BLaER1 (cell line): ENCODE results near the gene GLRA1.
"Not testable (repeated sequence)": the region's sequence is repeated elsewhere in the genome, so short reads cannot be mapped to it uniquely, and the experiment has no call there.

Experiments
- H3K27ac ChIP-seq: shearing (Covaris generic); formaldehyde crosslinking; 2 replicates; pipeline ENCODE4 v1.8.1; 2022
- H3K27me3 ChIP-seq: shearing (Covaris generic); formaldehyde crosslinking; 2 replicates; pipeline ENCODE4 v1.8.1; 2022
- H3K36me3 ChIP-seq: shearing (Covaris generic); formaldehyde crosslinking; 2 replicates; pipeline ENCODE4 v1.8.1; 2022
- H3K4me1 ChIP-seq: shearing (Covaris generic); formaldehyde crosslinking; 2 replicates; pipeline ENCODE4 v1.8.1; 2022
- H3K4me2 ChIP-seq: shearing (Covaris generic); formaldehyde crosslinking; 2 replicates; pipeline ENCODE4 v1.8.1; 2022
- H3K4me3 ChIP-seq: shearing (Covaris generic); formaldehyde crosslinking; 2 replicates; pipeline ENCODE4 v1.8.1; 2022
- H3K9ac ChIP-seq: shearing (Covaris generic); formaldehyde crosslinking; 2 replicates; pipeline ENCODE4 v1.8.1; 2022
- H3K9me3 ChIP-seq: shearing (Covaris generic); formaldehyde crosslinking; 2 replicates; pipeline ENCODE4 v1.8.1; 2022
- H4K20me1 ChIP-seq: shearing (Covaris generic); formaldehyde crosslinking; 2 replicates; pipeline ENCODE4 v1.8.1; 2022
- Cebpa-rat ChIP-seq: shearing (Covaris generic); IDR thresholded peaks from 2 replicates; pipeline ENCODE4 v1.8.1; 2022

GLRA1 gene

GRCh38 chr5:151868451-151868850, 56.2 kb downstream of the GLRA1 start:
- TF ChIP-seq Cebpa-rat: no peak
- Histone ChIP-seq H3K27me3 (no peaks in the 10 kb centered on the region), H3K4me3 (no peak overlapping the region), H3K36me3 (no peaks in the 10 kb centered on the region), H4K20me1 (no peaks in the 10 kb centered on the region), H3K9ac (no peak overlapping the region), H3K9me3 (no peaks in the 10 kb centered on the region), H3K4me2 (no peak overlapping the region), H3K27ac (no peak overlapping the region), H3K4me1 (peaks cover 14% of the 10 kb centered on the region)

GRCh38 chr5:151864061-151864748, 60.4 kb downstream of the GLRA1 start:
- Histone ChIP-seq H3K9ac (no peak overlapping the region), H3K27ac (no peak overlapping the region), H3K4me3 (no peak overlapping the region), H3K27me3 (no peaks in the 10 kb centered on the region), H4K20me1 (no peaks in the 10 kb centered on the region), H3K4me2 (peak overlapping the region; percentile 58), H3K9me3 (no peaks in the 10 kb centered on the region), H3K36me3 (no peaks in the 10 kb centered on the region), H3K4me1 (peaks cover 14% of the 10 kb centered on the region)
- no peak for TF ChIP-seq Cebpa-rat

GRCh38 chr5:151863566-151863965, 61.1 kb downstream of the GLRA1 start:
- no peaks in the 10 kb centered on the region for H3K9me3 ChIP-seq
- TF ChIP-seq Cebpa-rat: no peak
- H3K27ac ChIP-seq: no peak overlapping the region
- no peaks in the 10 kb centered on the region for H3K27me3 ChIP-seq
- no peaks in the 10 kb centered on the region for H3K36me3 ChIP-seq
- H3K4me2 ChIP-seq: peak overlapping the region; percentile 58
- no peak overlapping the region for H3K4me3 ChIP-seq
- H4K20me1 ChIP-seq: no peaks in the 10 kb centered on the region
- peaks cover 14% of the 10 kb centered on the region for H3K4me1 ChIP-seq
- H3K9ac ChIP-seq: no peak overlapping the region

GRCh38 chr5:151862811-151863472, 61.7 kb downstream of the GLRA1 start:
- no peak overlapping the region for H3K4me3 ChIP-seq
- no peak overlapping the region for H3K27ac ChIP-seq

GRCh38 chr5:151860867-151861266, 63.8 kb downstream of the GLRA1 start:
- H3K4me2 ChIP-seq, H4K20me1 ChIP-seq, H3K27ac ChIP-seq, H3K9me3 ChIP-seq, H3K4me3 ChIP-seq, H3K36me3 ChIP-seq, H3K27me3 ChIP-seq, H3K9ac ChIP-seq: not testable (repeated sequence)
- peaks cover 18% of the 10 kb centered on the region for H3K4me1 ChIP-seq

More at GRCh38 chr5:151862811-151863472, 61.7 kb downstream of the GLRA1 start:
- H3K9ac ChIP-seq: no peak overlapping the region
- no peaks in the 10 kb centered on the region for H3K9me3 ChIP-seq
- no peaks in the 10 kb centered on the region for H3K27me3 ChIP-seq
- no peak for TF ChIP-seq Cebpa-rat
- H3K4me1 ChIP-seq: peaks cover 14% of the 10 kb centered on the region
- no peak overlapping the region for H3K4me2 ChIP-seq
- H3K36me3 ChIP-seq: no peaks in the 10 kb centered on the region
- H4K20me1 ChIP-seq: no peaks in the 10 kb centered on the region

- no peak overlapping the region for H3K4me3 ChIP-seq
- no peak overlapping the region for H3K27ac ChIP-seq
- no peaks in the 10 kb centered on the region for H3K9me3 ChIP-seq
- H3K4me2 ChIP-seq: no peak overlapping the region
- TF ChIP-seq Cebpa-rat: no peak
- H3K9ac ChIP-seq: no peak overlapping the region
- no peaks in the 10 kb centered on the region for H4K20me1 ChIP-seq
- H3K27me3 ChIP-seq: no peaks in the 10 kb centered on the region
- peaks cover 8% of the 10 kb centered on the region; the same call in 1 of the 2 replicates for H3K4me1 ChIP-seq
- H3K36me3 ChIP-seq: no peaks in the 10 kb centered on the region
Measured at GRCh38 chr5:151856861-151857260, 67.8 kb downstream of the GLRA1 start.

GRCh38 chr5:151855701-151856100, 69.0 kb downstream of the GLRA1 start:
- Histone ChIP-seq H3K36me3 (no peaks in the 10 kb centered on the region), H3K4me1 (peaks cover 8% of the 10 kb centered on the region; the same call in 1 of the 2 replicates), H3K9me3 (no peaks in the 10 kb centered on the region), H3K4me3 (no peak overlapping the region), H3K27ac (no peak overlapping the region), H3K27me3 (no peaks in the 10 kb centered on the region), H4K20me1 (no peaks in the 10 kb centered on the region), H3K9ac (no peak overlapping the region), H3K4me2 (0 out of 2 replicates have a peak overlapping the region, but pooled peaks have one; percentile 3)
- no peak for TF ChIP-seq Cebpa-rat

- Histone ChIP-seq H3K9me3 (0 out of 2 replicates have a peak, but pooled peaks cover 9% of the 10 kb centered on the region), H3K27me3 (no peaks in the 10 kb centered on the region), H4K20me1 (no peaks in the 10 kb centered on the region), H3K4me3 (no peak overlapping the region), H3K4me2 (no peak overlapping the region), H3K27ac (no peak overlapping the region), H3K36me3 (no peaks in the 10 kb centered on the region), H3K4me1 (no peaks in the 10 kb centered on the region), H3K9ac (no peak overlapping the region)
- no peak for TF ChIP-seq Cebpa-rat
Measured at GRCh38 chr5:151847871-151848270, 76.8 kb downstream of the GLRA1 start.

- H3K27me3 ChIP-seq: no peaks in the 10 kb centered on the region
- no peak overlapping the region for H3K4me2 ChIP-seq
- no peaks in the 10 kb centered on the region for H3K4me1 ChIP-seq
- H3K36me3 ChIP-seq: no peaks in the 10 kb centered on the region
- no peak overlapping the region for H3K4me3 ChIP-seq
- H3K9ac ChIP-seq: no peak overlapping the region
- H3K9me3 ChIP-seq: 0 out of 2 replicates have a peak, but pooled peaks cover 9% of the 10 kb centered on the region
- H3K27ac ChIP-seq: no peak overlapping the region
- no peaks in the 10 kb centered on the region for H4K20me1 ChIP-seq
- TF ChIP-seq Cebpa-rat: no peak
Measured at GRCh38 chr5:151846765-151847164, 77.9 kb downstream of the GLRA1 start.

GRCh38 chr5:151832843-151833242, 91.8 kb downstream of the GLRA1 start:
- not testable (repeated sequence) for H3K4me3 ChIP-seq, H3K27ac ChIP-seq, H3K4me1 ChIP-seq, H3K9ac ChIP-seq, H4K20me1 ChIP-seq, H3K27me3 ChIP-seq, H3K4me2 ChIP-seq
- peaks cover 22% of the 10 kb centered on the region for H3K36me3 ChIP-seq
- H3K9me3 ChIP-seq: peaks cover 71% of the 10 kb centered on the region
